ENCODE measurements around the gene FARSA. TPM values are rescaled to one million over a fixed set of nuclear protein-coding genes. Genes with fewer than 3 reads are reported as not detected.

The FARSA gene
- total and polyA plus RNA-seq, 2 experiments from 2014 or later = 33.5 to 79.9 TPM

DNA sequence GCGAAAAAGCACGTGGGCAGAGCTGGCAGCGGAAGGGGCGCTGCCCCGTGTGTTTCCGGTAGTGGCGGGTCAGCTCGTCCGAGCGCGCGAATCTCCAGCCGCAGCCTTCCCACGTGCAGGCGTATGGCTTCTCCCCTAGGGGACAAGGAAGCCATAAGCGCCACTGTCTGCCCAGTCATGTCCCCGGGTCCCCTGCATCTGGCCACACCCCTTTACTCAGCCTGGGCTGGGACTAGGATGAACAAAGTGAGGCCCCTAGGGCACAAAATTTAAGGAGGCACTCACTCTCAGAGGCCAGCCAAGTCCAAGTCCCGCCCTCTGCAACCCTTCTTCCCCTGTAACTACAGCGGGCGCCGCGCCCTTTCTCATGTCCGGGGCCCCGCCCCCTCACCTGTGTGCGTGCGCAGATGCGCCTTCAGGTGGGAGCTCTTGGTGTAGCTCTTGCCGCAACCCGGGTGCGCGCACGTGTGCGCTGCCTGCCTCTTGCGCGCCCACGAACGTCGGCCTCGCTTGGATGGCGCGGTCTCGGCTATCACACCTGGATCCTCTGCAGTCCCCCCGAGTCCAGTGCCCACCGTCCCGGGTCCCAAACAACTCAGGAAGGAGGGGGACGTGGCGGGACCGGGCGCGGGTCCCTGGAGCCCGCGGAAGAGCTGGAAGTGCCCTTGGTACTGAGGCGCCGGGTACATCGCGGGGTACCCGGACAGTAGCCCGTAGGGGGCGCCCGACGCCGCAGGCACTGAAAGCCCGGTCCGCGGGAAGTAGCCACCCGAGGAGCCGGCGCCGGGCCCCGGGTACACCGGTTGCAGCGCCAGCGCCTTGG, 48.4 kb downstream of the FARSA start:
- TF ChIP-seq EZH2 (IDR thresholded peaks at IDR 0.05; ENCODE audit: insufficient read depth, poor library complexity, severe bottlenecking) = no peak
- TF ChIP-seq EZH2phosphoT487 (IDR thresholded peaks at IDR 0.05; ENCODE audit: insufficient read depth, low read depth) = no peak
- Histone ChIP-seq H3K27ac (no peak overlapping the region), H3K4me1 (ENCODE audit: insufficient read depth) (no peaks in the 10 kb centered on the region), H3K9ac (no peak overlapping the region), H3F3A (ENCODE audit: insufficient read depth) (no peaks in the 10 kb centered on the region), H3K9me2 (ENCODE audit: insufficient read depth) (no peaks in the 10 kb centered on the region), H3K27me3 (replicated peaks; ENCODE audit: insufficient read depth) (no peaks in the 10 kb centered on the region; the same call in 1 of the 2 replicates), H3K4me2 (ENCODE audit: unreplicated experiment) (peak overlapping the region; percentile 79), H3K4me3 (peak overlapping the region; percentile 64), H3K9me3 (ENCODE audit: low read depth) (no peaks in the 10 kb centered on the region), H3K36me3 (ENCODE audit: low read depth) (no peaks in the 10 kb centered on the region), H3K79me2 (ENCODE audit: insufficient read depth) (no peaks in the 10 kb centered on the region), H2AFZ (peak overlapping the region; percentile 77), H4K20me1 (ENCODE audit: insufficient read depth) (no peaks in the 10 kb centered on the region)
- in situ Hi-C loops (cut with MboI) = no loop called here
- WGBS, 2 experiments (ENCODE audit: low coverage in 1 of 2, low lambda C conversion rate in 2 of 2, missing lambda C conversion rate in 2 of 2) = 6 to 11% methylated on average over 62 to 65 of the region's 73 CpGs
- peak; percentile 75 for DNase-seq

GRCh38 chr19:12884627-12884925, 48.9 kb downstream of the FARSA start:
- Histone ChIP-seq H3K9me2 (ENCODE audit: insufficient read depth) (no peaks in the 10 kb centered on the region), H3K4me1 (ENCODE audit: insufficient read depth) (no peaks in the 10 kb centered on the region), H3K9me3 (ENCODE audit: low read depth) (no peaks in the 10 kb centered on the region), H3K79me2 (ENCODE audit: insufficient read depth) (no peaks in the 10 kb centered on the region), H3K27me3 (replicated peaks; ENCODE audit: insufficient read depth) (no peaks in the 10 kb centered on the region; the same call in 1 of the 2 replicates), H3K4me2 (ENCODE audit: unreplicated experiment) (no peak overlapping the region), H3K4me3 (no peak overlapping the region), H2AFZ (no peak overlapping the region), H3K9ac (no peak overlapping the region), H3K27ac (no peak overlapping the region), H3F3A (ENCODE audit: insufficient read depth) (no peaks in the 10 kb centered on the region), H3K36me3 (ENCODE audit: low read depth) (no peaks in the 10 kb centered on the region), H4K20me1 (ENCODE audit: insufficient read depth) (no peaks in the 10 kb centered on the region)
- TF ChIP-seq EZH2phosphoT487 (IDR thresholded peaks at IDR 0.05; ENCODE audit: insufficient read depth, low read depth) (no peak), EZH2 (IDR thresholded peaks at IDR 0.05; ENCODE audit: insufficient read depth, poor library complexity, severe bottlenecking) (no peak)
- 81 to 87% methylated on average over 12 of the region's 12 CpGs for WGBS, 2 experiments (ENCODE audit: low coverage in 1 of 2, low lambda C conversion rate in 2 of 2, missing lambda C conversion rate in 2 of 2)
- DNase-seq = no peak
- in situ Hi-C loops (cut with MboI) = no loop called here

DNA sequence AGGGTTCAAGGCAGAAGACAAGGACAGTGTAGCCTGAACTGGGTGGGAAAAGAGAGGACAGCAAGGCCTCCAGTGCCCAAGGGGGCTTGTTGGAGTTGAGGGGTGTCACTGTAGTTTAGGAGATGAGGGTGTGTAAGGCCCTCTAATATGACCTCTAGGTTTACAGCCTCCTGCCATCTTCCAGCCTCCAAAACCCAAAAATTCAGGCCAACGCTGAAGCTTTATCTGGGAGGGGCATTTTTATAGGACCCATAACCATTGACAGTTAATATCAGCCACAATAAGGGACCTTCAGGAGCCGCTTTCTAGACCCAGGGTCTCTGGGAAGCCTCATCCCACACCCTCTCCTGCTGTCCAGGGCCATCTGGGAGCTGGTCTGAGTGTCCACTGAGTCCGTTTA, 49.3 kb downstream of the FARSA start:
- no peak overlapping the region for H3K4me3 ChIP-seq
- no peak for DNase-seq
- H3K9ac ChIP-seq = no peak overlapping the region
- H3K4me2 ChIP-seq (ENCODE audit: unreplicated experiment) = no peak overlapping the region
- in situ Hi-C loops (cut with MboI) = no loop called here
- H3K79me2 ChIP-seq (ENCODE audit: insufficient read depth) = no peaks in the 10 kb centered on the region
- WGBS, 2 experiments (ENCODE audit: low coverage in 1 of 2, low lambda C conversion rate in 2 of 2, missing lambda C conversion rate in 2 of 2) = 74 to 85% methylated on average over 3 of the region's 3 CpGs
- TF ChIP-seq EZH2 (IDR thresholded peaks at IDR 0.05; ENCODE audit: insufficient read depth, poor library complexity, severe bottlenecking) (no peak), EZH2phosphoT487 (IDR thresholded peaks at IDR 0.05; ENCODE audit: insufficient read depth, low read depth) (no peak)
- H3F3A ChIP-seq (ENCODE audit: insufficient read depth) = no peaks in the 10 kb centered on the region
- H3K27ac ChIP-seq = no peak overlapping the region
- no peaks in the 10 kb centered on the region for H4K20me1 ChIP-seq (ENCODE audit: insufficient read depth)
- H3K4me1 ChIP-seq (ENCODE audit: insufficient read depth) = no peaks in the 10 kb centered on the region
- no peaks in the 10 kb centered on the region for H3K9me3 ChIP-seq (ENCODE audit: low read depth)
- H3K36me3 ChIP-seq (ENCODE audit: low read depth) = no peaks in the 10 kb centered on the region
- H2AFZ ChIP-seq = no peak overlapping the region
- H3K27me3 ChIP-seq (replicated peaks; ENCODE audit: insufficient read depth) = no peaks in the 10 kb centered on the region; the same call in 1 of the 2 replicates
- H3K9me2 ChIP-seq (ENCODE audit: insufficient read depth) = no peaks in the 10 kb centered on the region

- no peaks in the 10 kb centered on the region for H3K36me3 ChIP-seq (ENCODE audit: low read depth)
- H3K4me1 ChIP-seq (ENCODE audit: insufficient read depth) = no peaks in the 10 kb centered on the region
- DNase-seq = no peak
- TF ChIP-seq EZH2phosphoT487 (IDR thresholded peaks at IDR 0.05; ENCODE audit: insufficient read depth, low read depth) (no peak), EZH2 (IDR thresholded peaks at IDR 0.05; ENCODE audit: insufficient read depth, poor library complexity, severe bottlenecking) (no peak)
- H3K4me3 ChIP-seq = no peak overlapping the region
- H3K9me3 ChIP-seq (ENCODE audit: low read depth) = no peaks in the 10 kb centered on the region
- no peaks in the 10 kb centered on the region for H3K9me2 ChIP-seq (ENCODE audit: insufficient read depth)
- no peak overlapping the region for H2AFZ ChIP-seq
- H4K20me1 ChIP-seq (ENCODE audit: insufficient read depth) = no peaks in the 10 kb centered on the region
- H3K9ac ChIP-seq = no peak overlapping the region
- no peaks in the 10 kb centered on the region for H3K79me2 ChIP-seq (ENCODE audit: insufficient read depth)
- H3F3A ChIP-seq (ENCODE audit: insufficient read depth) = no peaks in the 10 kb centered on the region
- no peaks in the 10 kb centered on the region; the same call in 1 of the 2 replicates for H3K27me3 ChIP-seq (replicated peaks; ENCODE audit: insufficient read depth)
- in situ Hi-C loops (cut with MboI) = no loop called here
- 81 to 90% methylated on average over 2 to 3 of the region's 3 CpGs for WGBS, 2 experiments (ENCODE audit: low coverage in 1 of 2, low lambda C conversion rate in 2 of 2, missing lambda C conversion rate in 2 of 2)
- no peak overlapping the region for H3K4me2 ChIP-seq (ENCODE audit: unreplicated experiment)
- H3K27ac ChIP-seq = no peak overlapping the region
These were observed 50.9 kb downstream of the FARSA start for GRCh38 chr19:12882589-12882988.

Data from GM23248 (cell line).